Esophagus squamous epithelium (tissue), 5 donors: Measurements from ENCODE around the gene GLG1. TPM values are rescaled to one million over a fixed set of nuclear protein-coding genes. Genes with fewer than 3 reads are reported as not detected.
A peak's percentile ranks its signal among the peaks of the same experiment; 100 is the strongest.
"Not testable (repeated sequence)": the region's sequence is repeated elsewhere in the genome, so short reads cannot be mapped to it uniquely, and the experiment has no call there.

Experiments used
- DNase-seq: peaks from one replicate; lab custom pipeline; 2025; lab: John Stamatoyannopoulos, UW
- H3K27ac ChIP-seq, 4 donors: fragments of 200-600 bp; sonication (generic); one replicate each; pipeline ENCODE4 v1.5.1; 2016 to 2019; ENCODE audit warnings: mild to moderate bottlenecking in 1 of 4
- H3K27me3 ChIP-seq, 4 donors: fragments of 200-600 bp; sonication (generic); 1 replicate in 3 of 4; 2 replicates in 1 of 4; pipeline versions ENCODE4 v1.5.1 to v1.6.0; 2017 to 2021; ENCODE audit warnings: antibody characterized with exemption in 1 of 4
- H3K36me3 ChIP-seq, 3 donors: fragments of 200-600 bp; sonication (generic); one replicate each; pipeline ENCODE4 v1.5.1; 2016 to 2019
- H3K4me1 ChIP-seq, 3 donors: fragments of 200-600 bp; sonication (generic); one replicate each; pipeline ENCODE4 v1.5.1; 2017 to 2019
- H3K4me3 ChIP-seq, 4 donors: fragments of 200-600 bp; sonication (generic); 1 replicate in 3 of 4; 2 replicates in 1 of 4; pipeline ENCODE4 v1.5.1; 2016 to 2019; ENCODE audit warnings: mild to moderate bottlenecking in 2 of 4, moderate library complexity in 1 of 4
- H3K9me3 ChIP-seq, 3 donors: fragments of 200-600 bp; sonication (generic); one replicate each; pipeline ENCODE4 v1.5.1; 2016 to 2019
- WGBS, 2 donors: methylation state at CpG; one replicate each; pipeline ENCODE4 v1.1.5; 2018; 5-methylcytosine and 5-hydroxymethylcytosine counted together
- intact Hi-C: fragments of 100-400 bp; cut with DNase I; formaldehyde crosslinking; loops from one replicate; pipeline ENCODE4 v1.15.0; 2022
- total RNA-seq, 4 donors: library from RNA; depleted of rRNA; stranded (reverse); fragments of >200 nt; gene quantifications; one replicate each; pipeline ENCODE4 v1.1.0, GENCODE V29; 2016
- TF ChIP-seq, protein P1 (sequence below), 6 experiments: fragments of 450-650 bp in 4 of 6; fragments of 200-600 bp in 2 of 6; sonication (generic) in 2 of 6; IDR thresholded peaks; one replicate each; pipeline ENCODE4 v1.5.1; 2016 to 2019; ENCODE audit warnings: antibody characterized with exemption in 6 of 6, mild to moderate bottlenecking in 4 of 6, moderate library complexity in 4 of 6
- donor health status: DM: yes; HTN: yes; CAD: no.

The GLG1 gene
- total RNA-seq, 4 donors from 2014 or later: 59.2 to 71.9 (median 60.8) TPM

DNA sequence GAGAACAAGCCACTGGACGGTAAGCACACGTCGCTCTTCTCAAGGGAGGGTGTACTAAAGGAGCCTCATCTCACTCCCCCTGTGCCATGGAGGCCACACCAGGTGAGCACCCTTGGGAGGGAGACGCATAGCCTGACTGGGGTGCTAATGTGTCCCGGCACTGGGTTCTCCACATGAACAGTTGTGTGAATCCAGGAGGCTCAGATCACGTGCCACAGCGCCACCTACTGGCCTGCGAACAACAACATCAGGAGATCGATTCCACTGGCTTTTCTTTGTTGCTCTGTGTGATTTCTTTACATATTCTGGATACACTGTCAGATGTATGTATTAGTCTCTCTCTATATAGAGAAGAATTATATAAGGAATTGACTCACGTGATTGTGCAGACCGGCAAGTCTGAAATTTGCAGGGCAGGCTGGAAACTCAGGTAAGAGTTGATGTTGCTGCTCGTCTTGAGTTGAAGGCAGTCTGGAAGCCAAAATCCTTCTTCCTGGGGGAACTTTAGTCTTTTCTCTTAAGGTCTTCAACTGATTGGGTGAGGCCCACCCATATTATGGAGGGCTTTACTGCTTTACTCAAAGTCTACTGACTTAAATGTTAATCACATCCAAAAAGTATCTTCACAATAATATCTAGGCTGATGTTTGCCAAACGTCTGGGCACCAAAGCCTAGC, 176.7 kb downstream of the GLG1 start:
- H3K27ac ChIP-seq, H3K36me3 ChIP-seq, H3K4me3 ChIP-seq, H3K27me3 ChIP-seq, H3K4me1 ChIP-seq, intact Hi-C loops, DNase-seq, H3K9me3 ChIP-seq: not testable (repeated sequence)
- WGBS, 2 donors: 18 to 28% methylated on average over 9 to 13 of the region's 13 CpGs
- TF ChIP-seq, protein P1, sequence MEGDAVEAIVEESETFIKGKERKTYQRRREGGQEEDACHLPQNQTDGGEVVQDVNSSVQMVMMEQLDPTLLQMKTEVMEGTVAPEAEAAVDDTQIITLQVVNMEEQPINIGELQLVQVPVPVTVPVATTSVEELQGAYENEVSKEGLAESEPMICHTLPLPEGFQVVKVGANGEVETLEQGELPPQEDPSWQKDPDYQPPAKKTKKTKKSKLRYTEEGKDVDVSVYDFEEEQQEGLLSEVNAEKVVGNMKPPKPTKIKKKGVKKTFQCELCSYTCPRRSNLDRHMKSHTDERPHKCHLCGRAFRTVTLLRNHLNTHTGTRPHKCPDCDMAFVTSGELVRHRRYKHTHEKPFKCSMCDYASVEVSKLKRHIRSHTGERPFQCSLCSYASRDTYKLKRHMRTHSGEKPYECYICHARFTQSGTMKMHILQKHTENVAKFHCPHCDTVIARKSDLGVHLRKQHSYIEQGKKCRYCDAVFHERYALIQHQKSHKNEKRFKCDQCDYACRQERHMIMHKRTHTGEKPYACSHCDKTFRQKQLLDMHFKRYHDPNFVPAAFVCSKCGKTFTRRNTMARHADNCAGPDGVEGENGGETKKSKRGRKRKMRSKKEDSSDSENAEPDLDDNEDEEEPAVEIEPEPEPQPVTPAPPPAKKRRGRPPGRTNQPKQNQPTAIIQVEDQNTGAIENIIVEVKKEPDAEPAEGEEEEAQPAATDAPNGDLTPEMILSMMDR (IDR thresholded peaks at IDR 0.05): peak; percentile 48 to 85 (median 78)

DNA sequence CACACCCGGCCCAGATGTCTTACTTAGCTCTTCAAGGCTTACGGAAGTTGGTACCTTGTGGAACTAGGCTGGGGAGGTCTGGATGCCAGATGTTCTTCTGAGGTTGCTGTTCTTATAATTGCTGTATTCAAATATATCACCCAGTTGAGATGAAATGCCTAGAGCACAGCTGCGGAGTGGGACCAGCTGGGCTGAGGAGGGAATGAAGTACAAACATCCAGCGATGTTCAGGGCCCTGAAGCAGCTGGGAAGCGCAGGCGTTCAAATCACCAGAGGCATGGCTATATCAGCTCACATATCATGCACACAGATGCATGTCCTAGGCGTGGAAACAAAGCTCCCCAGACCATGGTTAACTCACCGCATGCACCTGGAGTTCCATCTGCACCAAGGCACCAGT, 178.4 kb downstream of the GLG1 start:
- DNase-seq, H3K9me3 ChIP-seq, H3K4me1 ChIP-seq, H3K27me3 ChIP-seq, intact Hi-C loops, H3K36me3 ChIP-seq, H3K27ac ChIP-seq, H3K4me3 ChIP-seq: not testable (repeated sequence)
- WGBS, 2 donors: no CpG with 5 or more reads among the region's 8 CpGs

DNA sequence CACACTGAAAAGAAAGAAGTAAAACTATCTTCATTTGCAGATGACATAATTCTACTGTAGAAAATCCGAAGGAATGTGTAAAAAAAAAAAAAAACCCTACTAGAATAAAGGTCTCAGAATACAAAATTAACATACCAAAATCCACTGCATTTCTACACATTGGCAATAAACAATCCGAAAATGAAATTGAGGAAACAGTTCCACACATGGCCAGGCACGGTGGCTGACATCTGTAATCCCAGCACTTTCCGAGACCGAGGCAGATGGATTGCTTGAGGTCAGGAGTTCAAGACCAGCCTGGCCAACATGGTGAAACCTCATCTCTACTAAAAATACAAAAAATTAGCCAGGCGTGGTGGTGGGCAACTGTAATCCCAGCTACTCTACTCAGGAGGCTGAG, 181.2 kb downstream of the GLG1 start:
- DNase-seq, H3K27ac ChIP-seq, H3K27me3 ChIP-seq, H3K4me3 ChIP-seq, H3K36me3 ChIP-seq, intact Hi-C loops, H3K9me3 ChIP-seq, H3K4me1 ChIP-seq: not testable (repeated sequence)
- 56 to 60% methylated on average over 6 of the region's 6 CpGs for WGBS, 2 donors

DNA sequence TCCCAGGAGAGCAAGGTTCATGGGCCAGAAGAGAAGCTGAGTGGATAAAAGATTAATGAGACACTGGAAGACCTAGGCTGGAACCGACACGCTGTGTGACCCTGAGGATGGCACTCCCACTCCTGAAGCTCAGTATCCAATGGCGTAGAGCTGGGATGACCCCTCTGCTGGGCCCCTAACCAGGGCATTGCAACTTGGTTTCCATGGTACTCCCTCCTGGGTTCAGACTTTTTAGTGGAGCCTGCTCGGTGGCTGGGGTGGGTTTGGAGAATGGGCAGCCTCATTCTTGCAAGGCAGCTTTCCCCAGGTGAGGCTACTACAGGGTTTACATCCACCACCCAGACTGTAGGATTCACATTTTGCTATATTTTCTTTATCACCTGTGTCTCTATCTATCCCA, 183.2 kb downstream of the GLG1 start:
- intact Hi-C loops, H3K4me1 ChIP-seq, H3K4me3 ChIP-seq, H3K27me3 ChIP-seq, H3K27ac ChIP-seq, H3K9me3 ChIP-seq, H3K36me3 ChIP-seq, DNase-seq: not testable (repeated sequence)
- WGBS, 2 donors: 83 to 92% methylated on average over 1 to 4 of the region's 4 CpGs

DNA sequence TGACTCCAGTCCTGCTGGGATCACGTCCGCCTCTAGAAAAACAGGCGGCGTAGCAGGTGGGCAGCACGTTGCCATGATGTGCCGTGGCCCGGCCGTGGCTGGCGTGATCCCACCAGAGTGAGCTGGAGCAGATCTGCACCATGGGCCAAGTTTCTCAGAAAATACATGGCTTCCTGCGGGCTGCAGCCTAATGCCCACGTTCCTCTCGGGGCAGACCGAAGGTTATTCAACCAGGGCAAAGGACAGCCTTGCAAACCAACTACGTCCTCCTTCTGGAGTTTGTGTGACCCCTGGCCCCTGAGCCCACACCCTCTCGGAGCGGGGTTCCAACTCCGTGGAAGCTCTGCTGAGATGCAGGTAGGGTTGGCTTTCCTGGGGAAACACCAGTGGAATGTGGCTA, 184.8 kb downstream of the GLG1 start:
- H3K27ac ChIP-seq, DNase-seq, H3K4me1 ChIP-seq, H3K36me3 ChIP-seq, intact Hi-C loops, H3K9me3 ChIP-seq, H3K27me3 ChIP-seq, H3K4me3 ChIP-seq: not testable (repeated sequence)
- WGBS, 2 donors: 95% methylated on average over 4 of the region's 17 CpGs; no CpG with 5 or more reads in 1 of the 2 donors

DNA sequence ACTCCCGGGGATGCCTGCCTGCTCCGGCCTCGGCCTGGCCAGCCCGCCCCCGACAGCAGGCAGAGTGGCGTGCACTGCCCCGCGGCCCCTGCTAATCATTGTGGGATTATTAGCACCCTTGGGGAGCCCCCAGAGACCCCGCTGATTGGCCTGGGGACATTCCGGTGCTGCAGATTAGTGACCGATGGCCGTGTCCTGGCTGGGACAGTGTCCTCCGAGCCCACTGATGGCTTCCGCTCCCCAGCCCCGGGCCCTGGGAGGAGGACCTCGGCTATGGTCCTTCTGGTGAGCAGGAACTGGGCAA, 185.5 kb downstream of the GLG1 start:
- H3K4me1 ChIP-seq, H3K27ac ChIP-seq, H3K36me3 ChIP-seq, H3K9me3 ChIP-seq, DNase-seq, H3K27me3 ChIP-seq, H3K4me3 ChIP-seq, intact Hi-C loops: not testable (repeated sequence)
- no CpG with 5 or more reads among the region's 16 CpGs for WGBS, 2 donors

DNA sequence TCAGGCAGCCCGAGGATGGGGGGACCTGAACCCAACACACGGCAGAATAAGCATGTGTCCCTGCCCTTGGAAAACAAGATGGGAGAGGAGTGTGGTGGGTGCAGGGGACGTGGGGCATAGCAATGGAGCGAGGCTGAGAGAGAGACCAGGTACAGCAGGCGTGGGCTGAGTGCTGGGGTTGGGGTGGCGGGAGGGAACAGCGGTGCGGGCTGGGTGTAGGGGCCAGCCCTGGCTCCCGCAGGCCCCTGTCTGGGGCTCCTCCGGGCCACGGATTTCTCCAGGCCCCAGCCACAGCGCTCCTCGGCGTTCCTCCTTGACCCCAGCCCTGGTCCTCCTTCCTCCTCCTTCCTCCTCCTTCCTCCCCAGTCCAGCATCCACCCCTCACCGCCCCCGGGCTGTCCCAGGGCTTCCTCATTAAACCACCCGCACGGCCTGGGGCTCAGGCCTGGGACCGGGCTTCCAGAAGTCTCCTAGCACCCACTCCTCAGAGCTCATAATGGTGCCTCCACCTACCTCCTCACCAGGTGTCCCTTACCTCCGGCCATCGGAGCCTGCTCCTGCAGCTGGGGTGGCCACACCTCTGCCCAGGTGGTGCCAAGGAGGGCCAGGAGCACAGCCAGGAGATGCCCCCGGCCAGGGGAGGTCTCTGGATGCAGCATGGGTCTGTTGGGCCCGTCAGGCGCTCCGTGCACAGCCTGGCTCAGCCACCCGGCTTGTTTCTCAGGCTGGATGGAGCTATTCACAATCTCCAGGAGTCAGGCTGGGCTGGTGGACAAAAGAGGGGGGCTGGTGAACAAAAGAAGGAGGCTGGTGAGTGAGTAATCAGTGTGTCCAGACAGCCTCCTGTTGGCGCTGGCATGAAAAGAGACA, 186.1 kb downstream of the GLG1 start, which contains the start of gene CLEC18B:
Gene CLEC18B, minus strand, starts transcription at position 867 of the 870 bp plus-strand sequence. Its CDS starts 208 bp downstream, at position 659.
- DNase-seq, H3K27me3 ChIP-seq, H3K36me3 ChIP-seq, H3K9me3 ChIP-seq, H3K4me1 ChIP-seq, intact Hi-C loops, H3K4me3 ChIP-seq, H3K27ac ChIP-seq: not testable (repeated sequence)
- no CpG with 5 or more reads among the region's 27 CpGs for WGBS, 2 donors

DNA sequence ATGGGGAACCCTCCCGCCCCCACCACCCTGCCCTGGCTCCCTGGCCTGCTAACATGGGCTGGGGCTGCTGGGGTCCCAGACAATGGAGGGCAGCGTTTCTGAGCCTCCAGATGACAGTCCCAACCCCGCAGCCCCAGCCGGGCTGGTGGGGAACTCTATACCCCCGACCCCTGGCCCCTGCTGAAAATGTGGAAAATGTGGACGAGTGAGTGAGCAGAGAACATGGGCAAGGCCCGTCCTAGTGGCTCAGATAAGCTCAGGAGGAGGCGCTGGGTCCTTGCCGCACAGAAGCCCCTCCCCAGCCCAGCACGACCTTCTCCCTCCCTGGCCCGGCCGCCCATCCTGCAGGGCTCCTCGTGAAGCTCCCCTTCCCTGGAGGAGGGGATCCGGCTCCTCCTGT, 187.1 kb downstream of the GLG1 start:
- WGBS, 2 donors: no CpG with 5 or more reads among the region's 14 CpGs

DNA sequence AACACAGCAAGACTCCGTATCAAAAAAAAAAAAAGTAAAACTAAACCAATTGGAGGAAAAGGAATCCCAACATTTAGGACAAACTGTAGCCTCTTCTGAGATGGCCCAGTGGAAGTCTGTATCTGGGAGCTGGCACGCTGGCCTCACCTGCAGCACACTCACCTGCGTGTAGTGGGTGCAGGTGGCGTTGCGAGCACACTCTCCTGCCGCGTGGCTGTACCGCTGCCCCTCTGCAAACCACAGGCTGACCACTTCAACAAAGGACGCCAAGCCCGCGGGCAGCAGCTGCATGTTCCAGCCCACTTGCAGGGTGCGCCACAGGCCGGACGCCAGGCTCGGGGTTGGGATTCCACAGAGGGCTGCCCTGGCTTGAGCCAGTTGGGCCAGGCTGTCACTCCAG, 189.0 kb downstream of the GLG1 start:
- H3K4me3 ChIP-seq, intact Hi-C loops, H3K36me3 ChIP-seq, H3K27me3 ChIP-seq, H3K9me3 ChIP-seq, DNase-seq, H3K4me1 ChIP-seq, H3K27ac ChIP-seq: not testable (repeated sequence)
- WGBS, 2 donors: 84 to 96% methylated on average over 4 of the region's 15 CpGs

More for the DNA sequence above, 187.1 kb downstream of the GLG1 start:
- intact Hi-C loops, DNase-seq, H3K9me3 ChIP-seq, H3K4me1 ChIP-seq, H3K36me3 ChIP-seq, H3K27ac ChIP-seq, H3K27me3 ChIP-seq, H3K4me3 ChIP-seq: not testable (repeated sequence)

DNA sequence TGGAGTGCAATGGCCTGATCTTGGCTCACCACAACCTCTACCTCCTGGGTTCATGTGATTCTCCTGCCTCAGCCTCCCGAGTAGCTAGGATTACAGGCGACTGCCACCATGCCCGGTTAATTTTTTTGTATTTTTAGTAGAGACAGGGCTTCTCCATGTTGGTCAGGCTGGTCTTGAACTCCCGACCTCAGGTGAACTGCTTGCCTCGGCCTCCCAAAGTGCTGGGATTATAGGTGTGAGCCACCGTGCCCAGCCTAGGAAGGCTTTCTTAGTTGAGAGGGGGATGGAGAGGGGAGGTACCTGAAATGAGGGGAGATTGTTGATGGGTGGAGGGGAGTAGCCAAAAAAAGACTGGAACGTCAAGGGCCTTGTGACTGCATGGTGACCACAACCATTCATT, 193.0 kb downstream of the GLG1 start:
- DNase-seq, intact Hi-C loops: not testable (repeated sequence)
- WGBS, 2 donors: 76% methylated on average over 7 of the region's 7 CpGs

DNA sequence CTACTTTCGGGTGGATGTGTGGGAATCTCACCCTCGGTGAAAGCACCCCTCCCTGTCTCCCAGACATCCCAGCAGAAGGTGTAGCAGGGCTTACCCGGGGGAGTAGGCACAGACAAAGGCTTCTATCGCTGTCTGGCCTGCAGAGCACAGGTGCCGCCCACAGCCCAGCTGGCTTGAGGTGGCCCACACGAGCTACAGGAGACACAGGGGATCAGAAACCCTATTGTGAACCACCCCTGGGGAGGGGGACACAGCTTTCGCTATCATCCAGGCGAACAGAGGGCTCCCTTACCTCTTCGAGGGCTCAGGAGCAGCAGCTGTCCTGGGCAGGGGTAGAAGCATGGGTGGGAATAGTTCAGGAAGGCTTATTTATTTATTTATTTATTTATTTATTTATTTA, 193.4 kb downstream of the GLG1 start:
- intact Hi-C loops, DNase-seq, H3K27me3 ChIP-seq, H3K4me3 ChIP-seq, H3K9me3 ChIP-seq, H3K27ac ChIP-seq, H3K4me1 ChIP-seq, H3K36me3 ChIP-seq: not testable (repeated sequence)
- 93 to 100% methylated on average over 3 of the region's 9 CpGs for WGBS, 2 donors

More for the DNA sequence above, 193.0 kb downstream of the GLG1 start:
- H3K27me3 ChIP-seq, H3K36me3 ChIP-seq, H3K27ac ChIP-seq, H3K9me3 ChIP-seq, H3K4me3 ChIP-seq, H3K4me1 ChIP-seq: not testable (repeated sequence)

DNA sequence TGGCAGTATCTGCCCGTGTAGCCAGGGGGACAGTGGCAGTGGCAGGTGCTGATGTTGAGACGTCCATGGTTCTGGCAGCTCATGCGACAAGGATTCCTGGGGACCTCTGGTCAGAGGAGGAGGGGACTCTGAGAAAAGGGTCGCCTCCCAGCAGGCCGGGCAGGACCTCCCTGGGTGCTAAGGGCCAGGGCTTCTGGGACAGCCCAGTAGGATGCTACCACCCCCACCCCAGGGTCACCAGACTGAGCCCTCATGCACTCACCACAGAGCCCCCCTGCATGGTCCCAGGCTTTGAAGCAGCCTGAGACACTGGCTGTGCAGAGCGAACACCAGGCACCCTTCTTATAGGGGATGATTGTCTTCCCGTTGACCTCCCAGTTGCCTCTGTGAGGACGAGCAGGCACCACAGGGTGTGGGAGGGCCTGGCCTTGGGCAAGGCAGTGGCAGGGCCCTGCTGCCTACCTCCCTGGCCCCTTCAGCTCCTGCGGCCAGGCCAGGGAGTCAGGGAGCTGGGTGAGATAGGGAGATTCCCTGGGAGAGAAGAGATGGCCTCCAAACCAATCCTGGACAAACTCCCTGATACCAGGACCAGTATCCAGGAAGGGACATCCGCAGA, 194.0 kb downstream of the GLG1 start:
- H3K27ac ChIP-seq, H3K36me3 ChIP-seq, H3K9me3 ChIP-seq, H3K4me1 ChIP-seq, intact Hi-C loops, DNase-seq, H3K27me3 ChIP-seq, H3K4me3 ChIP-seq: not testable (repeated sequence)
- WGBS, 2 donors: 92 to 100% methylated on average over 1 to 4 of the region's 10 CpGs
